GM18858 (cell line): ENCODE data around the gene LDLRAD4.
"Not testable (repeated sequence)": the region's sequence is repeated elsewhere in the genome, so short reads cannot be mapped to it uniquely, and the experiment has no call there.

Experiments
- ATAC-seq: cut with Tn5 transposase; IDR thresholded peaks from one replicate; pipeline ENCODE4 v1.9.1; 2021; ENCODE audit not compliant: unreplicated experiment

LDLRAD4 gene

GRCh38 chr18:13684546-13684945 lies 466.0 kb downstream of the LDLRAD4 start:
- no peak for ATAC-seq

GRCh38 chr18:13688191-13689136 lies 469.9 kb downstream of the LDLRAD4 start:
- ATAC-seq, result no peak

- not testable (repeated sequence) for ATAC-seq
These were observed 471.5 kb downstream of the LDLRAD4 start for GRCh38 chr18:13690060-13690459.

GRCh38 chr18:13695337-13695736 lies 476.8 kb downstream of the LDLRAD4 start:
- ATAC-seq, result not testable (repeated sequence)

GRCh38 chr18:13696961-13697360 lies 478.4 kb downstream of the LDLRAD4 start:
- no peak for ATAC-seq

- ATAC-seq, result peak; percentile 51
These were observed 481.6 kb downstream of the LDLRAD4 start for GRCh38 chr18:13700153-13700552.
